Right lobe of liver (tissue), 6 donors: ENCODE measurements around the gene CEP170B. TPM values are rescaled to one million over a fixed set of nuclear protein-coding genes. Genes with fewer than 3 reads are reported as not detected.

Experiments
- ATAC-seq, 4 donors: fragments of 200-7000 bp; cut with Tn5 transposase; one replicate each; pipeline ENCODE4 v1.9.1; 2020; ENCODE audit warnings: mild to moderate bottlenecking in 4 of 4, moderate library complexity in 4 of 4
- DNase-seq, 3 donors: peaks; one replicate each; pipeline ENCODE4 v3.0.0-alpha.2; 2020
- H3K27ac ChIP-seq, 3 donors: fragments of 200-600 bp; one replicate each; pipeline ENCODE4 v1.8.0; 2022
- H3K27me3 ChIP-seq, 2 donors: fragments of 200-600 bp; one replicate each; pipeline ENCODE4 v1.8.0; 2022
- H3K36me3 ChIP-seq, 4 donors: fragments of 200-600 bp; sonication (generic) in 1 of 4; one replicate each; pipeline versions ENCODE4 v1.5.1 to v1.8.0; 2017 to 2022; ENCODE audit warnings: control low read depth in 1 of 4
- H3K4me1 ChIP-seq, 4 donors: fragments of 200-600 bp; sonication (generic) in 1 of 4; one replicate each; pipeline versions ENCODE4 v1.5.1 to v1.8.0; 2017 to 2022; ENCODE audit warnings: control low read depth in 1 of 4
- H3K4me3 ChIP-seq, 3 donors: fragments of 200-600 bp; one replicate each; pipeline ENCODE4 v1.8.0; 2022
- H3K9me3 ChIP-seq, 4 donors: fragments of 200-600 bp; sonication (generic) in 1 of 4; one replicate each; pipeline versions ENCODE4 v1.5.1 to v1.8.0; 2017 to 2022; ENCODE audit warnings: control low read depth in 1 of 4
- CTCF ChIP-seq, 4 donors: fragments of 200-600 bp in 3 of 4; fragments of 450-650 bp in 1 of 4; IDR thresholded peaks; one replicate each; pipeline versions ENCODE4 v1.5.1 to v1.8.0; 2016 to 2022; ENCODE audit warnings: antibody characterized with exemption in 4 of 4, mild to moderate bottlenecking in 2 of 4
- POLR2A ChIP-seq: fragments of 450-650 bp; IDR thresholded peaks from one replicate; pipeline ENCODE4 v1.6.1; 2017; ENCODE audit warnings: antibody characterized with exemption, mild to moderate bottlenecking
- WGBS: methylation state at CpG from one replicate; pipeline ENCODE4 v1.1.6; 2018; ENCODE audit warnings: low coverage, low lambda C conversion rate; ENCODE audit not compliant: insufficient coverage; ENCODE audit errors: missing lambda C conversion rate; 5-methylcytosine and 5-hydroxymethylcytosine counted together
- intact Hi-C, 2 donors: fragments of 100-400 bp; cut with DNase I; formaldehyde crosslinking; loops; one replicate each; pipeline versions ENCODE4 v1.11.2 to v1.14.1; 2022
- long read RNA-seq: library from polyadenylated mRNA; unstranded; transcript quantifications from one replicate; pipeline ENCODE4 v2.0.0, GENCODE V29; 2019
- total RNA-seq, 6 experiments: library from RNA; depleted of rRNA in 2 of 6; stranded (reverse); fragments of >200 nt in 2 of 6; fragmentation: NEBNext Ultra II Directional in 3 of 6; extraction: Animal tissue kit (Norgen Biotek cat#: 25700) in 3 of 6; gene quantifications; one replicate each; pipeline versions ENCODE4 v1.1.0 to v1.2.4, GENCODE V29; 2016 to 2023
- donor health status: DM: no; HTN: yes; CAD: no.
- donor health status: DM: no; HTN: no; CAD: no.
- donor health status: DM: no; HTN: no; CAD: no.
- donor health status: DM: no; HTN: yes; CAD: no.
- donor health status: DM: no; HTN: yes; CAD: no.

The CEP170B gene
- total RNA-seq, result 10 to 100 TPM; 13.2 to 22.4 (median 16.8) TPM
- long read RNA-seq, partial matches to known transcripts, result 0 of 1 reads
- long read RNA-seq, other reads (novel, unspliced or antisense), result 1 of 1 reads

GRCh38 chr14:104865081-104865630 lies at the start of gene CEP170B:
TSS of gene CEP170B (plus strand) at chr14:104865268. CDS start at chr14:104868451, 3,183 bp downstream.
- intact Hi-C loops, result loop anchor here in 1 of 2 donors (5.0 kb wide), 1 partner anchor 33 kb away; no protein-coding TSS in a partner anchor

GRCh38 chr14:104816616-104816884 lies 48.5 kb upstream of the CEP170B start:
- H3K27ac ChIP-seq, result peak overlapping the region; percentile 70 to 91 (median 88)
- ATAC-seq, result peak; percentile 1 to 11 (median 8)
- peaks cover 0 to 26% (median 3%) of the 10 kb centered on the region in 4 donors for H3K4me1 ChIP-seq
- H3K27me3 ChIP-seq, result no peaks in the 10 kb centered on the region
- H3K4me3 ChIP-seq, result peak overlapping the region; percentile 88 to 90 (median 90)
- intact Hi-C loops, result no loop called here
- peak; percentile 42 to 66 (median 60) for DNase-seq
- WGBS, result 0% methylated on average over 2 of the region's 8 CpGs
- TF ChIP-seq CTCF (IDR thresholded peaks at IDR 0.05) (no peak), POLR2A (no peak)
- no peaks in the 10 kb centered on the region for H3K36me3 ChIP-seq
- H3K9me3 ChIP-seq, result no peaks in the 10 kb centered on the region

More at GRCh38 chr14:104865081-104865630, at the start of gene CEP170B:
- ATAC-seq, result peak; percentile 51 to 81 (median 68)
- Histone ChIP-seq H3K4me1 (peaks cover 0 to 8% (median 4%) of the 10 kb centered on the region in 4 donors), H3K9me3 (no peaks in the 10 kb centered on the region), H3K36me3 (no peaks in the 10 kb centered on the region), H3K27me3 (no peaks in the 10 kb centered on the region), H3K27ac (peak within 1 kb of the TSS; percentile 5 to 77 (median 26)), H3K4me3 (peak within 1 kb of the TSS; percentile 64 to 79 (median 78))
- DNase-seq, result peak; percentile 68 to 71 (median 71)
- WGBS, result no CpG with 5 or more reads among the region's 88 CpGs
- TF ChIP-seq POLR2A (no peak), CTCF (IDR thresholded peaks at IDR 0.05) (no peak)

- DNase-seq (peak in 1 of 3 donors; percentile 19), ATAC-seq (no peak)
- intact Hi-C loops, result no loop called here
- 86% methylated on average over 5 of the region's 8 CpGs for WGBS
- no peak for TF ChIP-seq POLR2A
- TF ChIP-seq CTCF (IDR thresholded peaks at IDR 0.05), result no peak
- peaks cover 0 to 26% (median 3%) of the 10 kb centered on the region in 4 donors for H3K4me1 ChIP-seq
- no peak overlapping the region for H3K4me3 ChIP-seq
- no peaks in the 10 kb centered on the region for H3K36me3 ChIP-seq
- no peaks in the 10 kb centered on the region for H3K27me3 ChIP-seq
- no peaks in the 10 kb centered on the region for H3K9me3 ChIP-seq
- H3K27ac ChIP-seq, result no peak overlapping the region
Observed at GRCh38 chr14:104817930-104818713, 46.9 kb upstream of the CEP170B start.

GRCh38 chr14:104818714-104819161 lies 46.3 kb upstream of the CEP170B start:
- Histone ChIP-seq H3K27ac (no peak overlapping the region), H3K4me3 (no peak overlapping the region), H3K27me3 (no peaks in the 10 kb centered on the region), H3K9me3 (no peaks in the 10 kb centered on the region), H3K4me1 (peaks cover 0 to 20% (median 3%) of the 10 kb centered on the region in 4 donors), H3K36me3 (no peaks in the 10 kb centered on the region)
- intact Hi-C loops, result no loop called here
- no CpG with 5 or more reads among the region's 9 CpGs for WGBS
- peak in 1 of 3 donors; percentile 38 for DNase-seq
- no peak for ATAC-seq
- no peak for TF ChIP-seq CTCF (IDR thresholded peaks at IDR 0.05)
- TF ChIP-seq POLR2A, result no peak
